NOMO-1 treated with dmso at 0.1 percent for 144 hours (cell line): Measurements from ENCODE around the gene MAGEA9.
"Not testable (repeated sequence)": the region's sequence is repeated elsewhere in the genome, so short reads cannot be mapped to it uniquely, and the experiment has no call there.

Experiments
- DNase-seq: peaks from one replicate; lab custom pipeline; 2025; ENCODE audit not compliant: unreplicated experiment; lab: John Stamatoyannopoulos, UW

MAGEA9 gene

DNA sequence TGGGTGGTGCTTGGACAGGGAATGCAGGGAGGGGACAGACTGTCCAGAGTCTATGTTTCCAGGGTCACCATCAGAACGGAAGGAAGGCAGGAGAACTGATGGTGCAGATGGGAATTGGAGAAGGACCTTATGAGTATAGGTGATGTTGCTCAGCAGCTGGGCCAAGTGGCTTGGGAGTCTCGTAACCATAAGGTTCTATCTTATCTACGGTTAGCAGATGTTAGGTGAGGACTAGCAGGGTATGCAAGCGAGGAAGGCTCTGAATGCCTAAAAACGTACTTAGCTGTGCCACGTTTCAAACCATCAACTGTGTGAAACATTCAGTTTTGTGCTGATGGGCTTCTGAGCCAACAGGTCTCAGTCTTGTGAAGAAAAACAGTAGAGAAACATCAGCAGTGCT lies 22.4 kb downstream of the MAGEA9 start:
- DNase-seq: no peak

DNA sequence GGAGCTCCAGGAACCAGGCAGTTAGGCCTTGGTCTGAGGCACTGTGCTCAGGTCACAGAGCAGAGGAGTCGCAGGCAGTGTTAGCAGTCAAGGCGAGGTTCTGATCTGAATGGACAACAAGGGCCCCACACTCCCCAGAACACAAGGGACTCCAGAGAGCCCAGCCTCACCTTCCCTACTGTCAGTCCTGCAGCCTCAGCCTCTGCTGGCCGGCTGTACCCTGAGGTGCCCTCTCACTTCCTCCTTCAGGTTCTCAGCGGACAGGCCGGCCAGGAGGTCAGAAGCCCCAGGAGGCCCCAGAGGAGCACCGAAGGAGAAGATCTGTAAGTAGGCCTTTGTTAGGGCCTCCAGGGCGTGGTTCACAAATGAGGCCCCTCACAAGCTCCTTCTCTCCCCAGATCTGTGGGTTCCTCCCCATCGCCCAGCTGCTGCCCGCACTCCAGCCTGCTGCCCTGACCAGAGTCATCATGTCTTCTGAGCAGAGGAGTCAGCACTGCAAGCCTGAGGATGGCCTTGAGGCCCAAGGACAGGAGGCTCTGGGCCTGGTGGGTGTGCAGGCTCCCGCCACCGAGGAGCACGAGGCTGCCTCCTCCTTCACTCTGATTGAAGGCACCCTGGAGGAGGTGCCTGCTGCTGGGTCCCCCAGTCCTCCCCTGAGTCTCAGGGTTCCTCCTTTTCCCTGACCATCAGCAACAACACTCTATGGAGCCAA lies 26.2 kb downstream of the MAGEA9 start:
- no peak for DNase-seq

DNA sequence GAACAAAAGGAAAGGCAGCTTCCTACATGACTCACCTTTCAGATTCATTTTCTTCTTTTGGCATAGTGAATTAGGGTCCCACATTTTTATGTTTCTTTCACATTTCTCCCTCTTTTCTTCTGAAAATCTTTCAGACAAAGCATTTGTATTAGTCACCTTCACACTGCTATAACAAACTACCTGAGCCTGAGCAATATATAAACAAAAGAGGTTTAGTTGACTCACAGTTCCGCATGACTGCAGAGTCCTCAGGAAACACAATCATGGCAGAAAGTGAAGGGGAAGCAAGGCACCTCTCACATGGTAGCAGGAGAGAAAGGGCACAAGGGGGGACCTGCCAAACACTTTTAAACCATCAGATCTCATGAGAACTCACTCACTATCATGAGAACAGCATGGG lies 36.9 kb downstream of the MAGEA9 start:
- no peak for DNase-seq

DNA sequence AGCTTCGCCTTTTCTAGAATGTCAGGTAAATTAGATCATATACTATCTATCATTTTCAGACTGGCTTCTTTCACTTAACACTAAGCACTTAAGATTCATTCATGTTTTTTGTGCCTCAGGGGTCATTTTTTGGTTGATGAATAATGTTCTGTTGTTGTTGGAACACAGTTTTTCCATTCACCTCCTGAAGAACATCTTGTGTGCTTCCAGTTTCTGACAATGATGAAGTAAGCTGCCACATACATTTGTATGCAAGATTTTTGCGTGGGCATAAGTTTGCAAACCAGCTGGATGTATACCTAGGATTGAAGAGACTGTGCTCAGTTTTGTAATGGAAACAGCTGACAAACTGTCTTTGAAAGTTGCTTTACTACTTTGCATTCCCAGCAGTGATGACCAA lies 37.6 kb downstream of the MAGEA9 start:
- DNase-seq: no peak

DNA sequence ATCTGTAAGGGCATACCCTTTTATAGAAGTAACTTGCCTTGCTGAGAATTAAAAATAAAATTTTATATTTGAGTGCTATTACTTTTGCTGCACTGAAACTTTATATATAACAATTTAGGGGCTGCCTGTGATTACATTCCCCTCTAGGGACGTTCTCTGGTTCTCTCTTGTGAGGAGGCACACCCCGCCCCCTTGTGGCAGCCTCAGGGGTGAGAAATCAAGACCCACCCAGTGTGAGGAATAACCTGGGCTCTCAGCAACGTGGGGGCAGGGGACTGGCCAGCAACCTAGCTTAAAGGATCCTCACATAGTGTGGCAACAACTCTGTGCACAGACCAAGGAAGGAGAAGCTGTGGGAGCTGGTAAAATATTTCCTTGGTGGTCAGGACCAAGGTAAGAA lies 43.7 kb downstream of the MAGEA9 start:
- DNase-seq: no peak

DNA sequence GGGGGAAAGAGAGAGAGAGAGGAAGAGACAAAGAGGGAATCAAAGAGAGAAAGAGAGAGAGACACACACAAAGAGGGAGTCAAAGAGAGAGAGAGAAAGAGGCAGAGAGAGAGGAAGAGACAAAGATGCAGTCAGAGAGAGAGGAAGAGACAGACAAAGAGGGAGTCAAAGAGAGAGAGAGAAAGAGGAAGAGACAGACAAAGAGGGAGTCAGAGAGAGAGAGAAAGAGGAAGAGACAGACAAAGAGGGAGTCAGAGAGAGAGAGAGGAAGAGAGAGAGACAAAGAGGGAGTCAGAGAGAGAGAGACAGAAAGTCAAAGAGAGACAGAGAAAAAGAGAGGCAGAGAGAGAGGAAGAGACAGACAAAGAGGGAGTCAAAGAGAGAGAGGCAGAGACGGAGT lies 45.5 kb downstream of the MAGEA9 start:
- no peak for DNase-seq

DNA sequence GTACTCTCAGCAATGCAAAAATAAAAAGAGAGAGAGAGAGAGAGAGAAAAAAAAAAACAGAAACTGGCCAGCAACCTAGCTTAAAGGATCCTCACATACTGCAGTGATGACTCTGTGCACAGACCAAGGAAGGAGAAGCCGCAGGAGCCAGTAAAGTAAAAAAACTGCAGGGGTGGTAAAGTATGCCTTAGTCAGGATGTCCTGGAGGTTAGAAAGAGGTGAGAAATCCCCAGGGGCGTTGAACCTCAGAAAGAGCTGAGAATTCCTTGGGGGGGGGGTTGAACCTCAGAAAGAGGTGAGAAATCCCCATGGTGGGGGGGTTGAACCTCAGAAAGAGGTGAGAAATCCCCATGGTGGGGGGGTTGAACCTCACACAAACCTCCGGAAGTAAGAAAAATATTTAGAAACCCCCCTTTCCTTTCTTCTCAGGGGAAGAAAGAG lies 48.0 kb downstream of the MAGEA9 start:
- no peak for DNase-seq

DNA sequence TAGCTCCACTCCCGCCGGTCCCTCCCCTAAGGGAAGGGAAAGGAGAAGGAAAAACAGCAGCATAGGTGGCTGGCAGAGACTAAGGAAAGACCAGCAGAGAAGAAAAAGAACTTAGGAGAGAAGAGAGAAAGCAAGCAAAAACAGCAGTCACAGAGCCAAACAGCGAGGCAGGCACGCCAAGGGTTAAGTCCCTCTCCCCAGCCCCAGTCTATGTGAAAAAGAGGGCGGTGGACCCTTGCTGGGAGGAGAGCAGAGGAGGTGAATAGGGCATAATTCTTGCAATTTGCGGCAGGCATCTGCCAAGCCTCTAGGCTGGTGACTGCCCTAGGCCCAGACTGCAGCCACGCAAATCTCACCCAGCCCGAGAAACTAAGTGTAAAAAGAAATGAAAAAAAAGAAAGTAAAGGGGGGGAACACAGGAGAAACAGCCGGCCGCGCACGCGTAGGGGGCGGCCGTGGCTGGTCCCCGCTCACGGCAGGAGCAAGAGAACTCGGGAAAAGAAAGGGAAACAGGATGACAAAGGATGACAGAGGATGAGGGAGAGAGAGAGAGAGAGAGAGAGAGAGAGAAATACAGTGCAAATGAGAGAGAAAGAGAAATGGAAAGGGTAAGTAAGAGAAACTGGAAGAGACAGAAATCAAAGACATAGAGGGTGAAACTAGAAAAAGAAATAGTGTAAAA lies 48.6 kb downstream of the MAGEA9 start:
- DNase-seq: no peak

DNA sequence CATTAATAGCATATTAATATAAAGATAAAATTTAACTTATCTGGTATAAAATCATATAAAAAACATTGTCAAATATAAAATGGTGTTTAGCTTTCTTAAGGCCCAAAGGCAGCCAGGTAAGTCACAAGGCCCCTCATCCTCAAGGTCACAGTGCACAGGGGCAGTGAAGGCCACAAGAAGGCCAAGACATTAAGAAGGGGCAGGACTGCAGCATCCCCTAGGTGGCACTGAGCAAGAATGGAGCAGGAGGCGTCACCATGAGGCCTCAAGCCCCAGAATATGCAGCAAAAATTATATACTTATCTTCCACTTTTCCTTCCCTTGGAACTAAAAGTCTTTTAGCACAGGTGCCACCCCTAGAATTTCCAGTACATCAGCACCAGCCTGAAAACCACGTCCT lies 49.7 kb downstream of the MAGEA9 start:
- no peak for DNase-seq

DNA sequence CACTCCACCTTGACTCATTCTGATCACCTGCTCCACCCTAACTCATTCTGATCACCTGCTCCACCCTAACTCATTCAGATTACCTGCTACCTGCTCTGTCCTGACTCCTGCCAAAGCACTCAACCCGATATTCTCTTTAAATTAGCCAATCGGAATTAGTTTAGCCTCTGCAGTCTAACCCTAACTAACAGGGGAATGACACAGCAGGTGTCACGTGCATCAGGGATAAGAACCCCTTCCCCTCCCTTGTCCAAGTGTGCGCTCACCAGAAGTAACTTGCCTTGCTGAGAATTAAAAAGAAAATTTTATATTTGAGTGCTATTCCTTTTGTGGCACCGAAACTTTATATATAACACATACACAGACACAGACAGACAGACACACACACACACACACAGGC lies 55.0 kb downstream of the MAGEA9 start:
- not testable (repeated sequence) for DNase-seq

DNA sequence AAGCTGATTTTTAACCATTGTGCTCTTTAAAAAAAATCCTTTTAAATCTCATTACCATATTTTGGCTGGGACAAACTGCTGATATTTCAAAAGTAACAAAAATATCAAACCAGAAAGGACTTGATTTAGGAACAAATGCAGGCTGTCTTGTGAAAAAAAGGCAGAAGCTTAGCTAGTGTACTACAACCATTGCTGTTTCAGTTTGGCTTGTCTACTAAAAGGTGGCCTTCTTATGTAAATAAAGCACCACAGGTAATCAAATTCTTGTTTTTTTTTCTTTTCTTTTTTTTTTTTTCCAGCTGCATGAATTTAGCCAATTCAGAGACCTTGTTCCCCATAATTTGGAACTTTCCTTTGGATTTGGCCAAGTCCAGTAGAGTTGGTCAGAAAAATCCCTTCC lies 55.4 kb downstream of the MAGEA9 start:
- no peak for DNase-seq
